ENCODE results near the gene RASAL2.

DNA sequence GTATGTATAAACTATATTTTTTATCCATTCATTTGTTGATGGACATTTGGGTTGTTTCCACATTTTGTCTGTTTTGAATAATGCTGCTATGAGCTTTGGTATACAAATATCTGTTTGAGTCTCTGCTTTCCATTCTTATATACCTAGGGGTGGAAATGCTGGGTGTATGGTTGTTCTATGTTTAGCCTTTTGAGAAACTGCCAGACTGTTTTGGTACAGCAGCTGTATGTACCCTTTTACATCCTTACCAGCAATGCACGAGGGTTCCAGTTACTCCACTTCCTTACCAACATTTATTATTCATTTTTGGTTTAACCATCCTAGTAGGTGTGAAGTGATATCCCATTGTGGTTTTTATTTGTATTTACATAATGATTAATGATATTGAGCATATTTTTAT lies 13.9 kb downstream of the RASAL2 start:
- TF ChIP-seq, protein P1, sequence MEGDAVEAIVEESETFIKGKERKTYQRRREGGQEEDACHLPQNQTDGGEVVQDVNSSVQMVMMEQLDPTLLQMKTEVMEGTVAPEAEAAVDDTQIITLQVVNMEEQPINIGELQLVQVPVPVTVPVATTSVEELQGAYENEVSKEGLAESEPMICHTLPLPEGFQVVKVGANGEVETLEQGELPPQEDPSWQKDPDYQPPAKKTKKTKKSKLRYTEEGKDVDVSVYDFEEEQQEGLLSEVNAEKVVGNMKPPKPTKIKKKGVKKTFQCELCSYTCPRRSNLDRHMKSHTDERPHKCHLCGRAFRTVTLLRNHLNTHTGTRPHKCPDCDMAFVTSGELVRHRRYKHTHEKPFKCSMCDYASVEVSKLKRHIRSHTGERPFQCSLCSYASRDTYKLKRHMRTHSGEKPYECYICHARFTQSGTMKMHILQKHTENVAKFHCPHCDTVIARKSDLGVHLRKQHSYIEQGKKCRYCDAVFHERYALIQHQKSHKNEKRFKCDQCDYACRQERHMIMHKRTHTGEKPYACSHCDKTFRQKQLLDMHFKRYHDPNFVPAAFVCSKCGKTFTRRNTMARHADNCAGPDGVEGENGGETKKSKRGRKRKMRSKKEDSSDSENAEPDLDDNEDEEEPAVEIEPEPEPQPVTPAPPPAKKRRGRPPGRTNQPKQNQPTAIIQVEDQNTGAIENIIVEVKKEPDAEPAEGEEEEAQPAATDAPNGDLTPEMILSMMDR (IDR thresholded peaks at IDR 0.05), result no peak
- no peak for TF ChIP-seq EZH2phosphoT487 (IDR thresholded peaks at IDR 0.05)

Data from neural progenitor cell (in vitro differentiated cells).